HepG2 (cell line): ENCODE data around the gene OTOP2. TPM values are rescaled to one million over a fixed set of nuclear protein-coding genes. Genes with fewer than 3 reads are reported as not detected.

Experiments
- ATF1 ChIP-seq: IDR thresholded peaks from 2 replicates; pipeline ENCODE4 v1.6.1; 2016; ENCODE audit warnings: mild to moderate bottlenecking, control low read depth
- CTCF ChIP-seq: sonication (generic); formaldehyde crosslinking; IDR thresholded peaks from 2 replicates; pipeline ENCODE4 v1.5.0; 2020; ENCODE audit warnings: mild to moderate bottlenecking, missing genetic modification reagents, moderate library complexity
- FOXC1 ChIP-seq: sonication (generic); formaldehyde crosslinking; IDR thresholded peaks from 2 replicates; pipeline ENCODE4 v1.8.0; 2022; ENCODE audit warnings: mild to moderate bottlenecking, missing genetic modification reagents, borderline replicate concordance
- HOXA7 ChIP-seq: sonication (generic); formaldehyde crosslinking; IDR thresholded peaks from 2 replicates; pipeline ENCODE4 v1.8.1; 2022; ENCODE audit warnings: mild to moderate bottlenecking, missing genetic modification reagents, moderate library complexity
- HOXA9 ChIP-seq: sonication (generic); formaldehyde crosslinking; IDR thresholded peaks from 2 replicates; pipeline ENCODE4 v1.8.1; 2022; ENCODE audit warnings: missing genetic modification reagents, mild to moderate bottlenecking, moderate library complexity, borderline replicate concordance
- MTA1 ChIP-seq: sonication (generic); formaldehyde crosslinking; IDR thresholded peaks from 2 replicates; pipeline ENCODE4 v1.4.0; 2020; ENCODE audit warnings: missing genetic modification reagents, mild to moderate bottlenecking, borderline replicate concordance
- MYPOP ChIP-seq: sonication (generic); formaldehyde crosslinking; IDR thresholded peaks from 2 replicates; pipeline ENCODE4 v1.8.1; 2023; ENCODE audit warnings: mild to moderate bottlenecking, moderate library complexity, missing genetic modification reagents
- RFX3 ChIP-seq: IDR thresholded peaks from 2 replicates; pipeline ENCODE4 v1.6.1; 2016; ENCODE audit warnings: missing biosample characterization, missing genetic modification reagents
- SALL1 ChIP-seq: sonication (generic); formaldehyde crosslinking; IDR thresholded peaks from 2 replicates; pipeline ENCODE4 v1.8.0; 2022; ENCODE audit warnings: mild to moderate bottlenecking, missing genetic modification reagents
- SPEN ChIP-seq: sonication (generic); formaldehyde crosslinking; IDR thresholded peaks from 2 replicates; pipeline ENCODE4 v1.5.1; 2020; ENCODE audit warnings: low read depth, mild to moderate bottlenecking, missing genetic modification reagents
- TSC22D2 ChIP-seq: sonication (generic); formaldehyde crosslinking; IDR thresholded peaks from 2 replicates; pipeline ENCODE4 v1.5.1; 2020; ENCODE audit warnings: missing genetic modification reagents, mild to moderate bottlenecking, borderline replicate concordance
- ZBTB7A ChIP-seq: sonication (generic); formaldehyde crosslinking; IDR thresholded peaks from 2 replicates; pipeline ENCODE4 v1.8.0; 2022; ENCODE audit warnings: mild to moderate bottlenecking, missing genetic modification reagents
- ZNF124 ChIP-seq: sonication (generic); formaldehyde crosslinking; IDR thresholded peaks from 2 replicates; pipeline ENCODE4 v1.4.0; 2020; ENCODE audit warnings: missing genetic modification reagents
- ZNF20 ChIP-seq: sonication (generic); formaldehyde crosslinking; IDR thresholded peaks from 2 replicates; pipeline ENCODE4 v1.4.0; 2020; ENCODE audit warnings: mild to moderate bottlenecking, moderate library complexity, missing genetic modification reagents
- ZNF326 ChIP-seq: sonication (generic); formaldehyde crosslinking; IDR thresholded peaks from 2 replicates; pipeline ENCODE4 v1.4.0; 2020; ENCODE audit warnings: missing genetic modification reagents, borderline replicate concordance
- ZNF383 ChIP-seq: sonication (generic); formaldehyde crosslinking; IDR thresholded peaks from 2 replicates; pipeline ENCODE4 v1.4.0; 2020; ENCODE audit warnings: missing genetic modification reagents, mild to moderate bottlenecking, borderline replicate concordance
- ZNF678 ChIP-seq: sonication (generic); formaldehyde crosslinking; IDR thresholded peaks from 2 replicates; pipeline ENCODE4 v1.4.0; 2020; ENCODE audit warnings: mild to moderate bottlenecking, missing genetic modification reagents
- ZNF724P ChIP-seq: sonication (generic); formaldehyde crosslinking; IDR thresholded peaks from 2 replicates; pipeline ENCODE4 v1.8.0; 2022; ENCODE audit warnings: missing genetic modification reagents, borderline replicate concordance
- ZNF737 ChIP-seq: sonication (generic); formaldehyde crosslinking; IDR thresholded peaks from 2 replicates; pipeline ENCODE4 v1.5.0; 2020; ENCODE audit warnings: missing genetic modification reagents, mild to moderate bottlenecking, borderline replicate concordance
- ZZZ3 ChIP-seq: sonication (generic); formaldehyde crosslinking; IDR thresholded peaks from 2 replicates; pipeline ENCODE4 v1.4.0; 2020; ENCODE audit warnings: missing genetic modification reagents, mild to moderate bottlenecking, borderline replicate concordance
- polyA plus RNA-seq, 8 experiments: library from polyadenylated mRNA; depleted of rRNA in 3 of 8; stranded (reverse) in 7 of 8; unstranded in 1 of 8; fragments of >200 nt; fragmentation: Illumina TruSeq in 4 of 8; extraction: Trizol in 4 of 8; gene quantifications; 2 replicates each; pipeline versions ENCODE4 v1.2.1 to v1.2.3, GENCODE V29; 2011 to 2016; ENCODE audit warnings: low read depth in 4 of 8, missing spikeins in 1 of 8, mixed read lengths in 1 of 8; ENCODE audit not compliant: insufficient read depth in 1 of 8
- total RNA-seq, 5 experiments: library from RNA; depleted of rRNA; stranded (reverse); fragments of >200 nt; fragmentation: Illumina TruSeq; extraction: Trizol; gene quantifications; 2 replicates each; pipeline ENCODE4 v1.2.3, GENCODE V29; 2016; ENCODE audit warnings: low read depth in 1 of 5
- TF ChIP-seq, protein P1 (sequence below): sonication (generic); formaldehyde crosslinking; IDR thresholded peaks from 2 replicates; pipeline ENCODE4 v1.4.0; 2020; ENCODE audit warnings: mild to moderate bottlenecking, low read depth, missing genetic modification reagents
- TF ChIP-seq, protein P2 (sequence below): fragments of 450-650 bp; IDR thresholded peaks from 2 replicates; pipeline ENCODE4 v1.6.1; 2017
- TF ChIP-seq, protein P3 (sequence below): sonication (generic); formaldehyde crosslinking; conservative IDR thresholded peaks from 2 replicates; pipeline ENCODE4 v1.8.0; 2022; ENCODE audit warnings: low read depth, missing genetic modification reagents

OTOP2 gene
- total and polyA plus RNA-seq, 2 of the 13 experiments (the other 11 are each of a cell fraction or from before 2014, with no cell fraction given), result not detected

DNA sequence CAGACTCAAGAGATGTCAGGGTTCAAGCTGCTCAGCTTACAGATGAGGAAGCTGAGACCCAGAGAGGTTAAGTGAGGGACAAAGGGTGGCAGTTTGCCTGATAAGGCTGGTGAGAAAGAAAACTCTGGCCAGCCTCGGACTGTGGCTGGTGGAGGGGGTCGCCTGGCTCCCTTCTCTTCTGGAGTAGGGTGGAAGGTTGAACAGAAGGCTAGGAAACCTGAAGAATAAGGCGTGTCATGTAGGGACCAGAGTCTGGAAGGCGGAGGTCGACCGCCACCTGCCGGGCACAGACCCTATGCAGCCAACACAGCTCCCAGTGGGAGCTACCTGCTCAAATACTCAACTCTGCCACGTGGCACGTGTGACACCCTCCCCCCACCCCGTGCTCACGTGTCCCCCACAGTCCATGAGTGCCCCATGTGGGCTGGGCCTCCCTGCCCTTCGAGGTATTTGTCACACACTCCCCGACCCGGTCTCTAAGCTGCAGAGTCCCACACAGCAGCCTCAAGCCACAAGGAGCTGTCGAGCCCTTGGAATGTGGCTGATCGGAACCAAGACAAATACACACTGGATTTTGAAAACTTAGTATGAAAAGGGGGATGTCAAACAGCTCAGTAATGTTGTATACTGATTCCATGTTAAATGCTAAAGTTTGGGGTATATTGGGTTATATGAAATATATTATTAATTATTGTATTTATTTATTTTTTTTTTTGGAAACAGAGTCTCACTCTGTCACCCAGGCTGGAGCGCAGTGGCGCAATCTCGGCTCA is 36.7 kb downstream of the OTOP2 start (continued):
- peak; percentile 56; the same call in 1 of the 2 replicates for TF ChIP-seq MYPOP (CRISPR knock-in tag)
- TF ChIP-seq RFX3 (CRISPR knock-in tag), result no peak
- no peak for TF ChIP-seq ZNF20
- peak; percentile 74; the same call in 1 of the 2 replicates for TF ChIP-seq ZNF124 (CRISPR knock-in tag)
- no peak for TF ChIP-seq ZNF724P
- TF ChIP-seq, protein P1, sequence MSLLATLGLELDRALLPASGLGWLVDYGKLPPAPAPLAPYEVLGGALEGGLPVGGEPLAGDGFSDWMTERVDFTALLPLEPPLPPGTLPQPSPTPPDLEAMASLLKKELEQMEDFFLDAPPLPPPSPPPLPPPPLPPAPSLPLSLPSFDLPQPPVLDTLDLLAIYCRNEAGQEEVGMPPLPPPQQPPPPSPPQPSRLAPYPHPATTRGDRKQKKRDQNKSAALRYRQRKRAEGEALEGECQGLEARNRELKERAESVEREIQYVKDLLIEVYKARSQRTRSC (CRISPR knock-in tag), result 0 out of 2 replicates have a peak, but pooled peaks have one; percentile 64
- TF ChIP-seq FOXC1 (CRISPR knock-in tag), result peak; percentile 88; the same call in 1 of the 2 replicates
- TF ChIP-seq, protein P2, sequence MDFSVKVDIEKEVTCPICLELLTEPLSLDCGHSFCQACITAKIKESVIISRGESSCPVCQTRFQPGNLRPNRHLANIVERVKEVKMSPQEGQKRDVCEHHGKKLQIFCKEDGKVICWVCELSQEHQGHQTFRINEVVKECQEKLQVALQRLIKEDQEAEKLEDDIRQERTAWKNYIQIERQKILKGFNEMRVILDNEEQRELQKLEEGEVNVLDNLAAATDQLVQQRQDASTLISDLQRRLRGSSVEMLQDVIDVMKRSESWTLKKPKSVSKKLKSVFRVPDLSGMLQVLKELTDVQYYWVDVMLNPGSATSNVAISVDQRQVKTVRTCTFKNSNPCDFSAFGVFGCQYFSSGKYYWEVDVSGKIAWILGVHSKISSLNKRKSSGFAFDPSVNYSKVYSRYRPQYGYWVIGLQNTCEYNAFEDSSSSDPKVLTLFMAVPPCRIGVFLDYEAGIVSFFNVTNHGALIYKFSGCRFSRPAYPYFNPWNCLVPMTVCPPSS, result no peak
- TF ChIP-seq ZBTB7A (CRISPR knock-in tag), result no peak; the same call in 1 of the 2 replicates
- TF ChIP-seq SALL1, result peak; percentile 85
- TF ChIP-seq ZNF678 (CRISPR knock-in tag), result 0 out of 2 replicates have a peak, but pooled peaks have one; percentile 45
- no peak for TF ChIP-seq ZNF383 (CRISPR knock-in tag)
- TF ChIP-seq SPEN (CRISPR knock-in tag), result peak; percentile 63; the same call in 1 of the 2 replicates
- no peak for TF ChIP-seq HOXA7 (CRISPR knock-in tag)
- peak; percentile 84 for TF ChIP-seq HOXA9 (CRISPR knock-in tag)
- no peak for TF ChIP-seq ZZZ3 (CRISPR knock-in tag)
- TF ChIP-seq CTCF (CRISPR knock-in tag), result peak; percentile 94
- TF ChIP-seq ZNF326, result no peak
- 0 out of 2 replicates have a peak, but pooled peaks have one; percentile 83 for TF ChIP-seq TSC22D2 (CRISPR knock-in tag)
- TF ChIP-seq ZNF737 (CRISPR knock-in tag), result no peak
- TF ChIP-seq, protein P3, sequence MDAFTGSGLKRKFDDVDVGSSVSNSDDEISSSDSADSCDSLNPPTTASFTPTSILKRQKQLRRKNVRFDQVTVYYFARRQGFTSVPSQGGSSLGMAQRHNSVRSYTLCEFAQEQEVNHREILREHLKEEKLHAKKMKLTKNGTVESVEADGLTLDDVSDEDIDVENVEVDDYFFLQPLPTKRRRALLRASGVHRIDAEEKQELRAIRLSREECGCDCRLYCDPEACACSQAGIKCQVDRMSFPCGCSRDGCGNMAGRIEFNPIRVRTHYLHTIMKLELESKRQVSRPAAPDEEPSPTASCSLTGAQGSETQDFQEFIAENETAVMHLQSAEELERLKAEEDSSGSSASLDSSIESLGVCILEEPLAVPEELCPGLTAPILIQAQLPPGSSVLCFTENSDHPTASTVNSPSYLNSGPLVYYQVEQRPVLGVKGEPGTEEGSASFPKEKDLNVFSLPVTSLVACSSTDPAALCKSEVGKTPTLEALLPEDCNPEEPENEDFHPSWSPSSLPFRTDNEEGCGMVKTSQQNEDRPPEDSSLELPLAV (CRISPR knock-in tag), result no peak
- TF ChIP-seq ATF1 (CRISPR knock-in tag), result no peak
- peak; percentile 78; the same call in 1 of the 2 replicates for TF ChIP-seq MTA1
